H1 (cell line): ENCODE results near the gene CRTAC1. TPM values are rescaled to one million over a fixed set of nuclear protein-coding genes. Genes with fewer than 3 reads are reported as not detected.
"Not testable (repeated sequence)": the region's sequence is repeated elsewhere in the genome, so short reads cannot be mapped to it uniquely, and the experiment has no call there.

ENCODE experiments used
- CTCF ChIA-PET: fragments of 300-600 bp; sonication (Branson Sonifier 250); formaldehyde crosslinking; loops from one replicate; lab custom pipeline; 2021; ENCODE audit not compliant: partially characterized antibody; lab: Charles Lee
- POLR2A ChIA-PET: fragments of 300-600 bp; sonication (Branson Sonifier 250); formaldehyde crosslinking; loops from one replicate; lab custom pipeline; 2021; ENCODE audit warnings: inconsistent platforms; ENCODE audit not compliant: partially characterized antibody; lab: Charles Lee
- DNase-seq, 2 experiments: peaks; one replicate each; pipeline versions ENCODE4 v3.0.0 to v3.0.0-alpha.2; 2010 to 2022; ENCODE audit warnings: low spot score in 2 of 2, low read depth in 1 of 2, mixed read lengths in 1 of 2
- FAIRE-seq: peaks from 2 replicates; lab custom pipeline; 2011; peaks lifted over from hg19 to GRCh38; lab: Jason Lieb, UNC
- H2AFZ ChIP-seq: 2 replicates; pipeline ENCODE4 v1.8.1; 2012; ENCODE audit warnings: low read length, inconsistent platforms
- H2AK5ac ChIP-seq: 2 replicates; pipeline ENCODE4 v1.6.1; 2013; ENCODE audit warnings: low read depth, low read length
- H2BK120ac ChIP-seq: replicated peaks from 2 replicates; pipeline ENCODE3; 2013; ENCODE audit warnings: low read depth, low read length, inconsistent platforms
- H2BK12ac ChIP-seq: 2 replicates; pipeline ENCODE4 v1.6.1; 2013; ENCODE audit warnings: low read depth, low read length
- H2BK15ac ChIP-seq: 2 replicates; pipeline ENCODE4 v1.6.1; 2013; ENCODE audit warnings: low read length
- H2BK20ac ChIP-seq: 2 replicates; pipeline ENCODE4 v1.6.1; 2013; ENCODE audit warnings: low read length
- H2BK5ac ChIP-seq: 2 replicates; pipeline ENCODE4 v1.6.1; 2013; ENCODE audit warnings: low read depth, low read length
- H3K14ac ChIP-seq: 2 replicates; pipeline ENCODE4 v1.6.1; 2013; ENCODE audit warnings: inconsistent platforms; ENCODE audit not compliant: insufficient read length
- H3K18ac ChIP-seq: 2 replicates; pipeline ENCODE4 v1.6.1; 2013; ENCODE audit warnings: low read length; ENCODE audit errors: extremely low read depth
- H3K23ac ChIP-seq: 2 replicates; pipeline ENCODE4 v1.6.1; 2013; ENCODE audit warnings: inconsistent platforms; ENCODE audit not compliant: insufficient read length
- H3K23me2 ChIP-seq: 2 replicates; pipeline ENCODE4 v1.6.1; 2013; ENCODE audit warnings: low read depth, low read length
- H3K27ac ChIP-seq: 2 replicates; pipeline ENCODE4 v1.6.1; 2011; ENCODE audit warnings: low read depth, low read length, inconsistent platforms
- H3K27me3 ChIP-seq, 4 experiments: replicated peaks in 1 of 4; 1 replicate in 1 of 4; 2 replicates in 3 of 4; pipeline versions ENCODE4 v1.6.1 to v1.8.1; 2011 to 2013; ENCODE audit warnings: low read length in 3 of 4, mild to moderate bottlenecking in 3 of 4, inconsistent platforms in 2 of 4, mixed read lengths in 2 of 4, moderate library complexity in 1 of 4; ENCODE audit not compliant: control insufficient read depth in 3 of 4, insufficient read depth in 3 of 4; ENCODE audit errors: extremely low read depth in 1 of 4
- H3K36me3 ChIP-seq, 4 experiments: 2 replicates each; pipeline versions ENCODE4 v1.6.1 to v1.8.1; 2011 to 2013; ENCODE audit warnings: mild to moderate bottlenecking in 4 of 4, low read length in 3 of 4, moderate library complexity in 2 of 4, control low read depth in 1 of 4, inconsistent platforms in 1 of 4; ENCODE audit not compliant: insufficient read depth in 4 of 4, control insufficient read depth in 2 of 4
- H3K4ac ChIP-seq: replicated peaks from 2 replicates; pipeline ENCODE3; 2013; ENCODE audit warnings: low read length, low read depth, mixed read lengths, inconsistent platforms; ENCODE audit not compliant: insufficient read length
- H3K4me1 ChIP-seq, 4 experiments: replicated peaks in 1 of 4; 1 replicate in 1 of 4; 2 replicates in 3 of 4; pipeline versions ENCODE4 v1.6.1 to v1.8.1; 2011 to 2013; ENCODE audit warnings: low read length in 3 of 4, inconsistent platforms in 2 of 4, mixed read lengths in 1 of 4; ENCODE audit not compliant: insufficient read depth in 4 of 4, control insufficient read depth in 3 of 4
- H3K4me2 ChIP-seq, 2 experiments: 2 replicates each; pipeline versions ENCODE4 v1.6.1 to v1.8.1; 2011 to 2013; ENCODE audit warnings: low read depth in 2 of 2, low read length in 2 of 2, control low read depth in 1 of 2, inconsistent platforms in 1 of 2, mild to moderate bottlenecking in 1 of 2; ENCODE audit not compliant: insufficient read depth in 1 of 2
- H3K4me3 ChIP-seq, 4 experiments: fragments of 200-600, 300-600 bp in 1 of 4; sonication (generic), shearing (Covaris generic), sonication (Bioruptor Twin) in 1 of 4; 2 replicates each; pipeline versions ENCODE4 v1.5.1 to v1.8.1; 2011 to 2016; ENCODE audit warnings: low read length in 4 of 4, low read depth in 3 of 4, control low read depth in 2 of 4, inconsistent platforms in 2 of 4, mild to moderate bottlenecking in 2 of 4, mixed read lengths in 1 of 4, moderate library complexity in 1 of 4; ENCODE audit not compliant: insufficient read depth in 2 of 4; ENCODE audit errors: extremely low read depth in 1 of 4
- H3K56ac ChIP-seq: replicated peaks from 2 replicates; pipeline ENCODE3; 2013; ENCODE audit warnings: low read depth, mild to moderate bottlenecking, mixed read lengths, low read length, inconsistent platforms; ENCODE audit not compliant: insufficient read length
- H3K79me1 ChIP-seq: 2 replicates; pipeline ENCODE4 v1.6.1; 2013; ENCODE audit warnings: low read depth, low read length, control low read depth
- H3K79me2 ChIP-seq, 2 experiments: 2 replicates each; pipeline versions ENCODE4 v1.6.1 to v1.8.1; 2012 to 2013; ENCODE audit warnings: low read length in 2 of 2, mild to moderate bottlenecking in 2 of 2, inconsistent platforms in 1 of 2; ENCODE audit not compliant: insufficient read depth in 2 of 2, control insufficient read depth in 1 of 2
- H3K9ac ChIP-seq, 4 experiments: replicated peaks in 1 of 4; 1 replicate in 1 of 4; 2 replicates in 3 of 4; pipeline versions ENCODE4 v1.6.1 to v1.8.1; 2011 to 2013; ENCODE audit warnings: low read depth in 3 of 4, low read length in 3 of 4, control low read depth in 2 of 4, mild to moderate bottlenecking in 2 of 4, moderate library complexity in 2 of 4, inconsistent platforms in 1 of 4; ENCODE audit errors: extremely low read depth in 1 of 4
- H3K9me3 ChIP-seq, 2 experiments: 2 replicates each; pipeline versions ENCODE4 v1.6.1 to v1.8.1; 2012 to 2013; ENCODE audit warnings: mild to moderate bottlenecking in 2 of 2, moderate library complexity in 2 of 2, control low read depth in 1 of 2, inconsistent platforms in 1 of 2, low read depth in 1 of 2, low read length in 1 of 2, mixed read lengths in 1 of 2; ENCODE audit not compliant: insufficient read depth in 2 of 2
- H4K20me1 ChIP-seq, 2 experiments: replicated peaks in 1 of 2; 2 replicates each; pipeline versions ENCODE3 to v1.8.1; 2011 to 2013; ENCODE audit warnings: inconsistent platforms in 2 of 2, low read length in 2 of 2, mild to moderate bottlenecking in 1 of 2; ENCODE audit not compliant: insufficient read depth in 2 of 2, control insufficient read depth in 1 of 2
- H4K5ac ChIP-seq: 2 replicates; pipeline ENCODE4 v1.6.1; 2013; ENCODE audit warnings: low read length, low read depth, mixed read lengths, inconsistent platforms; ENCODE audit not compliant: insufficient read length
- H4K8ac ChIP-seq: 2 replicates; pipeline ENCODE4 v1.8.0; 2013; ENCODE audit warnings: mild to moderate bottlenecking, moderate library complexity, low read length, inconsistent platforms; ENCODE audit not compliant: insufficient read depth; ENCODE audit errors: extremely low read depth
- H4K91ac ChIP-seq: replicated peaks from 2 replicates; pipeline ENCODE3; 2013; ENCODE audit warnings: low read length, mixed read lengths, inconsistent platforms; ENCODE audit not compliant: insufficient read length
- WGBS, 2 experiments: shearing (Covaris generic) in 1 of 2; methylation state at CpG; one replicate each; pipeline versions ENCODE4 v1.1.6 to v1.1.7; 2013 to 2015; ENCODE audit warnings: low lambda C conversion rate in 2 of 2, mixed read lengths in 2 of 2, inconsistent platforms in 1 of 2, low coverage in 1 of 2, missing lambda C conversion rate in 1 of 2; ENCODE audit not compliant: insufficient replicate concordance in 2 of 2, insufficient coverage in 1 of 2, insufficient read length in 1 of 2; ENCODE audit errors: extremely low coverage in 1 of 2, missing lambda C conversion rate in 1 of 2; 5-methylcytosine and 5-hydroxymethylcytosine counted together
- polyA plus RNA-seq, 7 experiments: library from polyadenylated mRNA; depleted of rRNA in 3 of 7; stranded (reverse) in 5 of 7; unstranded in 2 of 7; fragments of >200 nt in 5 of 7; fragments of 200-250 nt in 2 of 7; gene quantifications; 1 replicate in 5 of 7; 2 replicates in 1 of 7; 4 replicates in 1 of 7; pipeline versions ENCODE4 v1.2.1 to v1.2.3, GENCODE V29; 2011 to 2013; ENCODE audit warnings: missing spikeins in 2 of 7, mixed read lengths in 2 of 7
- total RNA-seq: library from RNA; stranded (reverse); fragmentation: NEBNext Ultra II Directional; extraction: Animal tissue kit (Norgen Biotek cat#: 25700); gene quantifications from 2 replicates; pipeline ENCODE4 v1.2.1, GENCODE V29; 2021

The CRTAC1 gene
- total and polyA plus RNA-seq, 2 of the 8 experiments (the other 6 are each of a cell fraction or from before 2014, with no cell fraction given) = 0.91 to 1.2 TPM

- CTCF ChIA-PET = interaction anchor here (0.7 to 1.0 kb wide), 3 partner anchors 11 to 202 kb away, joined by 3 read pairs; no protein-coding TSS in a partner anchor
- H4K5ac ChIP-seq, H3K14ac ChIP-seq, H3K4ac ChIP-seq, H3K36me3 ChIP-seq, H4K20me1 ChIP-seq, H3K9ac ChIP-seq, H3K23ac ChIP-seq, H4K91ac ChIP-seq, H4K8ac ChIP-seq, DNase-seq, H3K4me1 ChIP-seq, H3K79me2 ChIP-seq, H2AK5ac ChIP-seq, H2BK120ac ChIP-seq, H3K79me1 ChIP-seq, FAIRE-seq, H3K56ac ChIP-seq, H3K23me2 ChIP-seq, H2BK12ac ChIP-seq, H2BK15ac ChIP-seq, POLR2A ChIA-PET, H2BK20ac ChIP-seq, H3K4me2 ChIP-seq, H3K27ac ChIP-seq, H3K4me3 ChIP-seq, H3K27me3 ChIP-seq, H2AFZ ChIP-seq, H3K18ac ChIP-seq, H2BK5ac ChIP-seq: not testable (repeated sequence)
- WGBS, 2 experiments = 92% methylated on average over 1 of the region's 2 CpGs; no CpG with 5 or more reads in 1 of the 2 experiments
- H3K9me3 ChIP-seq = peaks cover 0 to 12% of the 10 kb centered on the region in 2 experiments; a peak in 2 of 4 replicates
These were observed 186.4 kb downstream of the CRTAC1 start for GRCh38 chr10:97843972-97844371.
